ENCODE data around the gene APBB2. TPM values are rescaled to one million over a fixed set of nuclear protein-coding genes. Genes with fewer than 3 reads are reported as not detected.
"Not testable (repeated sequence)": the region's sequence is repeated elsewhere in the genome, so short reads cannot be mapped to it uniquely, and the experiment has no call there.

Gene APBB2
- total RNA-seq, 1 experiment from 2014 or later, result 49.0 TPM

GRCh38 chr4:40923316-40924095, 290.8 kb downstream of the APBB2 start (continued):
- TF ChIP-seq NFYB (CRISPR knock-in tag; conservative IDR thresholded peaks at IDR 0.05; ENCODE audit: low read depth) (no peak), MAX (CRISPR knock-in tag; IDR thresholded peaks at IDR 0.05) (no peak), ARID4B (CRISPR knock-in tag; IDR thresholded peaks at IDR 0.05; ENCODE audit: borderline replicate concordance) (no peak), NR2C2 (CRISPR knock-in tag; IDR thresholded peaks at IDR 0.05) (no peak), SMAD3 (CRISPR knock-in tag; IDR thresholded peaks at IDR 0.05; ENCODE audit: borderline replicate concordance) (no peak), GABPB1 (CRISPR knock-in tag; IDR thresholded peaks at IDR 0.05) (no peak), ESRRA (CRISPR knock-in tag; IDR thresholded peaks at IDR 0.05; ENCODE audit: borderline replicate concordance) (no peak), CREM (CRISPR knock-in tag; IDR thresholded peaks at IDR 0.05) (no peak)

GRCh38 chr4:40919976-40920375, 294.4 kb downstream of the APBB2 start:
- CTCF ChIA-PET, result interaction anchor here (1.7 to 4.1 kb wide), 2 partner anchors 12 to 46 kb away, joined by 3 to 28 read pairs; no protein-coding TSS in a partner anchor
- H3K4me1 Mint-ChIP-seq, result peaks cover 22% of the 10 kb centered on the region
- H3K27me3 Mint-ChIP-seq (ENCODE audit: low read depth); ATAC-seq; H3K27ac Mint-ChIP-seq; H3K36me3 Mint-ChIP-seq; POLR2A ChIA-PET; H3K4me3 Mint-ChIP-seq; H3K9me3 Mint-ChIP-seq; DNase-seq (ENCODE audit: low spot score): not testable (repeated sequence)

- H3K27me3 Mint-ChIP-seq (ENCODE audit: low read depth), result no peaks in the 10 kb centered on the region
- no peak overlapping the region for H3K4me3 Mint-ChIP-seq
- no peak for ATAC-seq
- H3K9me3 Mint-ChIP-seq, result peaks cover 4% of the 10 kb centered on the region; the same call in 1 of the 2 replicates
- ChIA-PET POLR2A (interaction anchor here (0.9 kb wide), 1 partner anchor 296 kb away, joined by 3 read pairs; the partner anchor contains the start of gene APBB2), CTCF (interaction anchor here (0.9 to 4.1 kb wide), 7 partner anchors 8 to 298 kb away, joined by 3 to 28 read pairs (median 5); no protein-coding TSS in a partner anchor)
- TF ChIP-seq FOXJ3 (CRISPR knock-in tag; IDR thresholded peaks at IDR 0.05; ENCODE audit: borderline replicate concordance), result no peak
- TF ChIP-seq HMGA2 (CRISPR knock-in tag; IDR thresholded peaks at IDR 0.05), result no peak
- no peak for TF ChIP-seq ZNF425 (CRISPR knock-in tag; conservative IDR thresholded peaks at IDR 0.05)
- DNase-seq (ENCODE audit: low spot score), result no peak
- H3K4me1 Mint-ChIP-seq, result peaks cover 22% of the 10 kb centered on the region
- no peaks in the 10 kb centered on the region for H3K36me3 Mint-ChIP-seq
- no peak overlapping the region for H3K27ac Mint-ChIP-seq
Measured at GRCh38 chr4:40918330-40918729, 296.0 kb downstream of the APBB2 start.

- no peak for TF ChIP-seq MAX (CRISPR knock-in tag; IDR thresholded peaks at IDR 0.05)
- 0 out of 2 replicates have a peak, but pooled peaks have one; percentile 35 for TF ChIP-seq CTCF (IDR thresholded peaks at IDR 0.05)
- POLR2A ChIA-PET, result no interaction called here
- H3K27me3 Mint-ChIP-seq (ENCODE audit: low read depth), result no peaks in the 10 kb centered on the region
- no peak overlapping the region for H3K27ac Mint-ChIP-seq
- CTCF ChIA-PET, result interaction anchor here (1.8 to 4.1 kb wide), 4 partner anchors 8 to 19 kb away, joined by 5 to 28 read pairs (median 10); no protein-coding TSS in a partner anchor
- no peak overlapping the region for H3K4me3 Mint-ChIP-seq
- H3K4me1 Mint-ChIP-seq, result peaks cover 22% of the 10 kb centered on the region
- ATAC-seq (peak; percentile 97), DNase-seq (ENCODE audit: low spot score) (peak; percentile 81)
- peaks cover 4% of the 10 kb centered on the region; the same call in 1 of the 2 replicates for H3K9me3 Mint-ChIP-seq
- H3K36me3 Mint-ChIP-seq, result no peaks in the 10 kb centered on the region
Measured at GRCh38 chr4:40916880-40917279, 297.5 kb downstream of the APBB2 start.
